ENCODE data around the gene RXRA. TPM values are rescaled to one million over a fixed set of nuclear protein-coding genes. Genes with fewer than 3 reads are reported as not detected.

RXRA gene
- total and polyA plus RNA-seq, 2 of the 4 experiments (the other 2 are of a cell fraction): 7.5 to 17.9 TPM

DNA sequence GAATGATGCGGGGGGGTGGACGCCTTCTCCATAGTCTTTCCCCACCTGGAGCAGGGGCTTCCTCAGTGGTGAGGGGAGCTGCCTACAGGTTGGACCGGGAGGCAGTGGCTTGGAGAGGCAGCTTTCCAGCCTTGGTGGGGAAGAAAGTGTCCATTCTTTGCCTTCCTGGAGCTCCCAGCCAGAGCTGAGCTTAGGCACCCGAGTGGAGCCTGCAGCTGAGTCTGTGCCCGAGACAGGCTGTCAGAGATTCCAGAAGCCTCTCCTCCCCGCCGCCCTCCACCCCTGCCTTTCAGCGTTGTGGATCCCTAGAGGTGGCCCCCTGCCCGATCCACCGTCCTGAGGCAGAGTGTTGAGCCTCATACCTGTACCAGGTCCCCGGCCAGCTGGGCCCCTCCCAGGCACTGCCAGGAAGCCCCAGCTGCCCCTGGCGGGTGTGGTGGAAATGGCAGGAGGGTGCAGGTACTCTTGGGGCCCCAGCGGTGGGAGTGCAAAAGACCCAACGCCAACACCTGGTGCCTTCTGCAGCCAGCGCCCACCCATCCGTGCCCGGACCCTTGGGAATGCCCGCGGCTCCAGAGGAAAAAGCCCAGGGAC lies 112.0 kb downstream of the RXRA start:
- Histone ChIP-seq H3K9me1 (ENCODE audit: insufficient read depth, low read length) (peaks cover 4% of the 10 kb centered on the region), H4K8ac (ENCODE audit: low read depth in 2 of 2, low read length in 2 of 2) (no peak overlapping the region), H3K4me2 (ENCODE audit: low read depth, low read length) (no peak overlapping the region), H3K79me1 (ENCODE audit: low read depth in 1 of 2, low read length in 2 of 2) (peaks cover 3 to 7% of the 10 kb centered on the region in 2 experiments; a peak in 2 of 4 replicates), H3K4me1 (ENCODE audit: control insufficient read depth, insufficient read depth, low read length) (peaks cover 26% of the 10 kb centered on the region), H2BK20ac (ENCODE audit: low read depth, low read length) (no peak overlapping the region), H2AK9ac (replicated peaks; ENCODE audit: low read depth, low read length, poor library complexity) (no peak overlapping the region), H2AK5ac (ENCODE audit: low read depth, low read length) (no peak overlapping the region), H4K20me1 (ENCODE audit: insufficient read depth, low read length) (peaks cover 27% of the 10 kb centered on the region), H2BK15ac (ENCODE audit: low read depth, low read length) (no peak overlapping the region), H2AFZ (replicated peaks; ENCODE audit: low read length, poor library complexity) (no peak overlapping the region), H3K36me3 (ENCODE audit: control insufficient read depth, insufficient read depth, low read length) (peaks cover 16% of the 10 kb centered on the region; the same call in 1 of the 2 replicates), H4K91ac (ENCODE audit: insufficient read depth, low read depth, low read length) (no peak overlapping the region), H3K4ac (ENCODE audit: low read depth, low read length) (no peak overlapping the region), H3K9me3 (ENCODE audit: control insufficient read depth, insufficient read depth, low read length) (no peaks in the 10 kb centered on the region), H2BK120ac (ENCODE audit: low read depth, low read length) (no peak overlapping the region), H3K18ac (ENCODE audit: low read depth, low read length) (no peak overlapping the region), H3K27ac (ENCODE audit: insufficient read depth, low read length) (no peak overlapping the region), H3K14ac (replicated peaks; ENCODE audit: low read depth, low read length) (no peak overlapping the region), H3K23ac (ENCODE audit: low read depth, low read length) (no peak overlapping the region), H3K27me3 (ENCODE audit: control insufficient read depth, insufficient read depth, low read length) (no peaks in the 10 kb centered on the region), H3K4me3 (ENCODE audit: insufficient read depth, low read depth, low read length) (no peak overlapping the region), H4K5ac (ENCODE audit: low read depth, low read length) (no peak overlapping the region), H3K56ac (ENCODE audit: extremely low read depth, insufficient read depth, low read length) (no peak overlapping the region), H3K9ac (ENCODE audit: low read depth, low read length) (no peak overlapping the region), H2BK5ac (ENCODE audit: low read depth, low read length, poor library complexity, severe bottlenecking) (no peak overlapping the region)
- no peak for ATAC-seq (ENCODE audit: low read depth)
- dilution Hi-C loops (cut with HindIII; ENCODE audit: low sequenced_read_pairs, unreplicated experiment) (no loop called here), in situ Hi-C loops (cut with MboI; ENCODE audit: low sequenced_read_pairs) (no loop called here), intact Hi-C loops (cut with micrococcal nuclease) (no loop called here)
- TF ChIP-seq, protein P1, sequence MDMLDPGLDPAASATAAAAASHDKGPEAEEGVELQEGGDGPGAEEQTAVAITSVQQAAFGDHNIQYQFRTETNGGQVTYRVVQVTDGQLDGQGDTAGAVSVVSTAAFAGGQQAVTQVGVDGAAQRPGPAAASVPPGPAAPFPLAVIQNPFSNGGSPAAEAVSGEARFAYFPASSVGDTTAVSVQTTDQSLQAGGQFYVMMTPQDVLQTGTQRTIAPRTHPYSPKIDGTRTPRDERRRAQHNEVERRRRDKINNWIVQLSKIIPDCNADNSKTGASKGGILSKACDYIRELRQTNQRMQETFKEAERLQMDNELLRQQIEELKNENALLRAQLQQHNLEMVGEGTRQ (IDR thresholded peaks at IDR 0.05; ENCODE audit: low read depth, low read length): no peak
- TF ChIP-seq, protein P2, sequence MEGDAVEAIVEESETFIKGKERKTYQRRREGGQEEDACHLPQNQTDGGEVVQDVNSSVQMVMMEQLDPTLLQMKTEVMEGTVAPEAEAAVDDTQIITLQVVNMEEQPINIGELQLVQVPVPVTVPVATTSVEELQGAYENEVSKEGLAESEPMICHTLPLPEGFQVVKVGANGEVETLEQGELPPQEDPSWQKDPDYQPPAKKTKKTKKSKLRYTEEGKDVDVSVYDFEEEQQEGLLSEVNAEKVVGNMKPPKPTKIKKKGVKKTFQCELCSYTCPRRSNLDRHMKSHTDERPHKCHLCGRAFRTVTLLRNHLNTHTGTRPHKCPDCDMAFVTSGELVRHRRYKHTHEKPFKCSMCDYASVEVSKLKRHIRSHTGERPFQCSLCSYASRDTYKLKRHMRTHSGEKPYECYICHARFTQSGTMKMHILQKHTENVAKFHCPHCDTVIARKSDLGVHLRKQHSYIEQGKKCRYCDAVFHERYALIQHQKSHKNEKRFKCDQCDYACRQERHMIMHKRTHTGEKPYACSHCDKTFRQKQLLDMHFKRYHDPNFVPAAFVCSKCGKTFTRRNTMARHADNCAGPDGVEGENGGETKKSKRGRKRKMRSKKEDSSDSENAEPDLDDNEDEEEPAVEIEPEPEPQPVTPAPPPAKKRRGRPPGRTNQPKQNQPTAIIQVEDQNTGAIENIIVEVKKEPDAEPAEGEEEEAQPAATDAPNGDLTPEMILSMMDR (conservative IDR thresholded peaks at IDR 0.05; ENCODE audit: low read depth, low read length): no peak
- no peak for TF ChIP-seq MAZ (IDR thresholded peaks at IDR 0.05; ENCODE audit: borderline replicate concordance, low read depth, low read length)
- no peak for TF ChIP-seq RCOR1 (IDR thresholded peaks at IDR 0.05; ENCODE audit: insufficient replicate concordance, low read length)
- TF ChIP-seq, protein P3, sequence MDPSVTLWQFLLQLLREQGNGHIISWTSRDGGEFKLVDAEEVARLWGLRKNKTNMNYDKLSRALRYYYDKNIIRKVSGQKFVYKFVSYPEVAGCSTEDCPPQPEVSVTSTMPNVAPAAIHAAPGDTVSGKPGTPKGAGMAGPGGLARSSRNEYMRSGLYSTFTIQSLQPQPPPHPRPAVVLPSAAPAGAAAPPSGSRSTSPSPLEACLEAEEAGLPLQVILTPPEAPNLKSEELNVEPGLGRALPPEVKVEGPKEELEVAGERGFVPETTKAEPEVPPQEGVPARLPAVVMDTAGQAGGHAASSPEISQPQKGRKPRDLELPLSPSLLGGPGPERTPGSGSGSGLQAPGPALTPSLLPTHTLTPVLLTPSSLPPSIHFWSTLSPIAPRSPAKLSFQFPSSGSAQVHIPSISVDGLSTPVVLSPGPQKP (IDR thresholded peaks at IDR 0.05; ENCODE audit: borderline replicate concordance, low read depth, low read length): no peak
- TF ChIP-seq POLR2A (IDR thresholded peaks at IDR 0.05; ENCODE audit: low read depth, low read length): no peak
- TF ChIP-seq FOS (IDR thresholded peaks at IDR 0.05; ENCODE audit: low read depth, low read length): no peak
- TF ChIP-seq NFE2L2 (IDR thresholded peaks at IDR 0.05; ENCODE audit: low read depth, low read length): no peak
- WGBS, 2 experiments (ENCODE audit: extremely low coverage in 2 of 2, insufficient read length in 1 of 2): 90% methylated on average over 9 of the region's 19 CpGs; no CpG with 5 or more reads in 1 of the 2 experiments
- no TSS peak for BruUV-seq (replicated peaks)
- POLR2A ChIA-PET (ENCODE audit: unreplicated experiment): no interaction called here
- CTCF ChIA-PET: no interaction called here
- DNase-seq: no peak
